ENCODE results near the gene PKD1.

DNA sequence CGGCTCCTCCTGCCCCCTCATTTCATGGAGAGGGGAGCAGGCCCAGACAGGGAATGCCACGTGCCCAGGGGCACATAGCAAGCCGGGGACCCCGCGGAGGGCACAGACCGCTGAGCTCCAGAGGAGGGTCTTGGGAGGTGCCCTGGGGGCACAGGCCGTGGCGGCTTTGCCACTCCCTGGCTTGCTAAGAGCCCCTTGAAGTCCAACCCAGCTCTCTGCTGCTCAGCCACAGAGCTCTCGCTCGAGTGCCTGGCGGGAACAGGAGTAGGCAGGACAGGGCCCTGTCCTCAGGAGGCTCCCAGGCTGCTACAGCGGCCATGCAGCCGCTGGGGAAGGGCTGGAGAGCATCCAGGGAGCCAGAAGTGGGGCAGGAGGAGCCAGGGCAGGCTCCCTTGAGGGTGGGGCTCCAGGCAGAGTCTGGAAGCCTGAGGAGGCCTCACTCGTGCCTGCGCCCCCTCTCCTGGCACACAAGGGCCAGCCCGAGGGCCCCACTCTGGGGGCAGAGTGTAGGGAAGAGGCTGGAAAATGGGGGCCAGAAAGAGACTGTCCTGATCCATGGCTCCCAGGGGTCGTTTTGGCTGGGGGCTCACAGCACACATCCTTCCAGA is 8.3 kb upstream of the PKD1 start:
- TF ChIP-seq POLR2AphosphoS5 (IDR thresholded peaks at IDR 0.05; ENCODE audit: low read depth, low read length) (no peak), POLR2A (IDR thresholded peaks at IDR 0.05; ENCODE audit: low read depth, low read length) (no peak), TAF1 (IDR thresholded peaks at IDR 0.05; ENCODE audit: borderline replicate concordance, low read depth, low read length) (no peak)

Data from GM12892 (cell line).